Measurements from ENCODE around the gene PHLDB2. TPM values are rescaled to one million over a fixed set of nuclear protein-coding genes. Genes with fewer than 3 reads are reported as not detected.
A peak's percentile ranks its signal among the peaks of the same experiment; 100 is the strongest.

PHLDB2 gene
- total RNA-seq, 1 donor from 2014 or later: 60.8 TPM

GRCh38 chr3:111923095-111923771 lies 64.2 kb downstream of the PHLDB2 start:
- H3K27ac ChIP-seq: no peak overlapping the region
- H3K36me3 ChIP-seq: peaks cover 24% of the 10 kb centered on the region
- no peak for ATAC-seq
- TF ChIP-seq, protein P1, sequence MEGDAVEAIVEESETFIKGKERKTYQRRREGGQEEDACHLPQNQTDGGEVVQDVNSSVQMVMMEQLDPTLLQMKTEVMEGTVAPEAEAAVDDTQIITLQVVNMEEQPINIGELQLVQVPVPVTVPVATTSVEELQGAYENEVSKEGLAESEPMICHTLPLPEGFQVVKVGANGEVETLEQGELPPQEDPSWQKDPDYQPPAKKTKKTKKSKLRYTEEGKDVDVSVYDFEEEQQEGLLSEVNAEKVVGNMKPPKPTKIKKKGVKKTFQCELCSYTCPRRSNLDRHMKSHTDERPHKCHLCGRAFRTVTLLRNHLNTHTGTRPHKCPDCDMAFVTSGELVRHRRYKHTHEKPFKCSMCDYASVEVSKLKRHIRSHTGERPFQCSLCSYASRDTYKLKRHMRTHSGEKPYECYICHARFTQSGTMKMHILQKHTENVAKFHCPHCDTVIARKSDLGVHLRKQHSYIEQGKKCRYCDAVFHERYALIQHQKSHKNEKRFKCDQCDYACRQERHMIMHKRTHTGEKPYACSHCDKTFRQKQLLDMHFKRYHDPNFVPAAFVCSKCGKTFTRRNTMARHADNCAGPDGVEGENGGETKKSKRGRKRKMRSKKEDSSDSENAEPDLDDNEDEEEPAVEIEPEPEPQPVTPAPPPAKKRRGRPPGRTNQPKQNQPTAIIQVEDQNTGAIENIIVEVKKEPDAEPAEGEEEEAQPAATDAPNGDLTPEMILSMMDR (IDR thresholded peaks at IDR 0.05): no peak
- DNase-seq: no peak
- peaks cover 3% of the 10 kb centered on the region for H3K4me1 ChIP-seq
- intact Hi-C loops (cut with DNase I): no loop called here
- H3K4me3 ChIP-seq: no peak overlapping the region
- H3K27me3 ChIP-seq: no peaks in the 10 kb centered on the region
- no peaks in the 10 kb centered on the region for H3K9me3 ChIP-seq

GRCh38 chr3:111923806-111924205 lies 64.7 kb downstream of the PHLDB2 start:
- Histone ChIP-seq H3K27ac (no peak overlapping the region), H3K27me3 (no peaks in the 10 kb centered on the region), H3K4me1 (peaks cover 3% of the 10 kb centered on the region), H3K36me3 (peaks cover 24% of the 10 kb centered on the region), H3K4me3 (no peak overlapping the region), H3K9me3 (no peaks in the 10 kb centered on the region)
- intact Hi-C loops (cut with DNase I): no loop called here
- ATAC-seq (no peak), DNase-seq (no peak)
- TF ChIP-seq, protein P1 (IDR thresholded peaks at IDR 0.05): no peak

- H3K4me3 ChIP-seq: no peak overlapping the region
- peaks cover 19% of the 10 kb centered on the region for H3K36me3 ChIP-seq
- no peaks in the 10 kb centered on the region for H3K27me3 ChIP-seq
- DNase-seq: no peak
- no peaks in the 10 kb centered on the region for H3K9me3 ChIP-seq
- no peak overlapping the region for H3K27ac ChIP-seq
- TF ChIP-seq, protein P1 (IDR thresholded peaks at IDR 0.05): no peak
- peak; percentile 75 for ATAC-seq
- intact Hi-C loops (cut with DNase I): no loop called here
- H3K4me1 ChIP-seq: peaks cover 3% of the 10 kb centered on the region
Observed at GRCh38 chr3:111924283-111924682, 65.2 kb downstream of the PHLDB2 start.

DNA sequence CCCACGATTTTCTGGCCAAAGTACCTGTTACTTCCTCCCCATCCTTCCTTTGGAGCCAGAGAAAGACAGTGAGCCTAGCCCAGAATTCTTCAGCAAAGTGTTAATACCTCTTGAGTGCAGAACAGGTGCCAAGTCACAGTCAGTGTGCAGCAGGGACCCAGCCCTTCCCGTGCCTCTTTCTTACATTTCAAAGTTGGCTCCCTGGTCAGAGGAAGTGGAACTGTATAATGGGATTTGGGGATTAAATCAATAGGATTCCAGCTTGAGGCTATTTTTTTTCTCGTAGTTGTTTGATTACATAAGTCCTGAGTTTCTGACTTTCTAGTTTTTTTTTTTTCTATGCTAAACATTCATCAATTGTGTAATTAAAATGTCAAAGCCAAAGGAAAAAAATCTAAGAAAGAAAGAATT lies 67.2 kb downstream of the PHLDB2 start:
- intact Hi-C loops (cut with DNase I): no loop called here
- no peak for DNase-seq
- H3K36me3 ChIP-seq: peaks cover 15% of the 10 kb centered on the region
- no peak overlapping the region for H3K4me3 ChIP-seq
- peak; percentile 67 for ATAC-seq
- H3K27me3 ChIP-seq: no peaks in the 10 kb centered on the region
- TF ChIP-seq, protein P1 (IDR thresholded peaks at IDR 0.05): no peak
- H3K4me1 ChIP-seq: peaks cover 3% of the 10 kb centered on the region
- H3K27ac ChIP-seq: no peak overlapping the region
- H3K9me3 ChIP-seq: no peaks in the 10 kb centered on the region

- H3K4me1 ChIP-seq: peaks cover 3% of the 10 kb centered on the region
- DNase-seq (no peak), ATAC-seq (no peak)
- intact Hi-C loops (cut with DNase I): no loop called here
- H3K27me3 ChIP-seq: no peaks in the 10 kb centered on the region
- TF ChIP-seq, protein P1 (IDR thresholded peaks at IDR 0.05): no peak
- H3K4me3 ChIP-seq: no peak overlapping the region
- no peaks in the 10 kb centered on the region for H3K9me3 ChIP-seq
- peaks cover 9% of the 10 kb centered on the region for H3K36me3 ChIP-seq
- no peak overlapping the region for H3K27ac ChIP-seq
Observed at GRCh38 chr3:111928613-111929012, 69.5 kb downstream of the PHLDB2 start.

All from upper lobe of right lung (tissue), 1 donor.